H1 (cell line): ENCODE data around the gene SLC22A14. TPM values are rescaled to one million over a fixed set of nuclear protein-coding genes. Genes with fewer than 3 reads are reported as not detected.

Experiments used
- CTCF ChIA-PET: fragments of 300-600 bp; sonication (Branson Sonifier 250); formaldehyde crosslinking; loops from one replicate; lab custom pipeline; 2021; ENCODE audit not compliant: partially characterized antibody; lab: Charles Lee
- POLR2A ChIA-PET: fragments of 300-600 bp; sonication (Branson Sonifier 250); formaldehyde crosslinking; loops from one replicate; lab custom pipeline; 2021; ENCODE audit warnings: inconsistent platforms; ENCODE audit not compliant: partially characterized antibody; lab: Charles Lee
- DNase-seq, 2 experiments: peaks; one replicate each; pipeline versions ENCODE4 v3.0.0 to v3.0.0-alpha.2; 2010 to 2022; ENCODE audit warnings: low spot score in 2 of 2, low read depth in 1 of 2, mixed read lengths in 1 of 2
- FAIRE-seq: peaks from 2 replicates; lab custom pipeline; 2011; peaks lifted over from hg19 to GRCh38; lab: Jason Lieb, UNC
- H2AFZ ChIP-seq: 2 replicates; pipeline ENCODE4 v1.8.1; 2012; ENCODE audit warnings: low read length, inconsistent platforms
- H2AK5ac ChIP-seq: 2 replicates; pipeline ENCODE4 v1.6.1; 2013; ENCODE audit warnings: low read depth, low read length
- H2BK120ac ChIP-seq: replicated peaks from 2 replicates; pipeline ENCODE3; 2013; ENCODE audit warnings: low read depth, low read length, inconsistent platforms
- H2BK12ac ChIP-seq: 2 replicates; pipeline ENCODE4 v1.6.1; 2013; ENCODE audit warnings: low read depth, low read length
- H2BK15ac ChIP-seq: 2 replicates; pipeline ENCODE4 v1.6.1; 2013; ENCODE audit warnings: low read length
- H2BK20ac ChIP-seq: 2 replicates; pipeline ENCODE4 v1.6.1; 2013; ENCODE audit warnings: low read length
- H2BK5ac ChIP-seq: 2 replicates; pipeline ENCODE4 v1.6.1; 2013; ENCODE audit warnings: low read depth, low read length
- H3K14ac ChIP-seq: 2 replicates; pipeline ENCODE4 v1.6.1; 2013; ENCODE audit warnings: inconsistent platforms; ENCODE audit not compliant: insufficient read length
- H3K18ac ChIP-seq: 2 replicates; pipeline ENCODE4 v1.6.1; 2013; ENCODE audit warnings: low read length; ENCODE audit errors: extremely low read depth
- H3K23ac ChIP-seq: 2 replicates; pipeline ENCODE4 v1.6.1; 2013; ENCODE audit warnings: inconsistent platforms; ENCODE audit not compliant: insufficient read length
- H3K23me2 ChIP-seq: 2 replicates; pipeline ENCODE4 v1.6.1; 2013; ENCODE audit warnings: low read depth, low read length
- H3K27ac ChIP-seq: 2 replicates; pipeline ENCODE4 v1.6.1; 2011; ENCODE audit warnings: low read depth, low read length, inconsistent platforms
- H3K27me3 ChIP-seq, 4 experiments: replicated peaks in 1 of 4; 1 replicate in 1 of 4; 2 replicates in 3 of 4; pipeline versions ENCODE4 v1.6.1 to v1.8.1; 2011 to 2013; ENCODE audit warnings: low read length in 3 of 4, mild to moderate bottlenecking in 3 of 4, inconsistent platforms in 2 of 4, mixed read lengths in 2 of 4, moderate library complexity in 1 of 4; ENCODE audit not compliant: control insufficient read depth in 3 of 4, insufficient read depth in 3 of 4; ENCODE audit errors: extremely low read depth in 1 of 4
- H3K36me3 ChIP-seq, 4 experiments: 2 replicates each; pipeline versions ENCODE4 v1.6.1 to v1.8.1; 2011 to 2013; ENCODE audit warnings: mild to moderate bottlenecking in 4 of 4, low read length in 3 of 4, moderate library complexity in 2 of 4, control low read depth in 1 of 4, inconsistent platforms in 1 of 4; ENCODE audit not compliant: insufficient read depth in 4 of 4, control insufficient read depth in 2 of 4
- H3K4ac ChIP-seq: replicated peaks from 2 replicates; pipeline ENCODE3; 2013; ENCODE audit warnings: low read length, low read depth, mixed read lengths, inconsistent platforms; ENCODE audit not compliant: insufficient read length
- H3K4me1 ChIP-seq, 4 experiments: replicated peaks in 1 of 4; 1 replicate in 1 of 4; 2 replicates in 3 of 4; pipeline versions ENCODE4 v1.6.1 to v1.8.1; 2011 to 2013; ENCODE audit warnings: low read length in 3 of 4, inconsistent platforms in 2 of 4, mixed read lengths in 1 of 4; ENCODE audit not compliant: insufficient read depth in 4 of 4, control insufficient read depth in 3 of 4
- H3K4me2 ChIP-seq, 2 experiments: 2 replicates each; pipeline versions ENCODE4 v1.6.1 to v1.8.1; 2011 to 2013; ENCODE audit warnings: low read depth in 2 of 2, low read length in 2 of 2, control low read depth in 1 of 2, inconsistent platforms in 1 of 2, mild to moderate bottlenecking in 1 of 2; ENCODE audit not compliant: insufficient read depth in 1 of 2
- H3K4me3 ChIP-seq, 4 experiments: fragments of 200-600, 300-600 bp in 1 of 4; sonication (generic), shearing (Covaris generic), sonication (Bioruptor Twin) in 1 of 4; 2 replicates each; pipeline versions ENCODE4 v1.5.1 to v1.8.1; 2011 to 2016; ENCODE audit warnings: low read length in 4 of 4, low read depth in 3 of 4, control low read depth in 2 of 4, inconsistent platforms in 2 of 4, mild to moderate bottlenecking in 2 of 4, mixed read lengths in 1 of 4, moderate library complexity in 1 of 4; ENCODE audit not compliant: insufficient read depth in 2 of 4; ENCODE audit errors: extremely low read depth in 1 of 4
- H3K56ac ChIP-seq: replicated peaks from 2 replicates; pipeline ENCODE3; 2013; ENCODE audit warnings: low read depth, mild to moderate bottlenecking, mixed read lengths, low read length, inconsistent platforms; ENCODE audit not compliant: insufficient read length
- H3K79me1 ChIP-seq: 2 replicates; pipeline ENCODE4 v1.6.1; 2013; ENCODE audit warnings: low read depth, low read length, control low read depth
- H3K79me2 ChIP-seq, 2 experiments: 2 replicates each; pipeline versions ENCODE4 v1.6.1 to v1.8.1; 2012 to 2013; ENCODE audit warnings: low read length in 2 of 2, mild to moderate bottlenecking in 2 of 2, inconsistent platforms in 1 of 2; ENCODE audit not compliant: insufficient read depth in 2 of 2, control insufficient read depth in 1 of 2
- H3K9ac ChIP-seq, 4 experiments: replicated peaks in 1 of 4; 1 replicate in 1 of 4; 2 replicates in 3 of 4; pipeline versions ENCODE4 v1.6.1 to v1.8.1; 2011 to 2013; ENCODE audit warnings: low read depth in 3 of 4, low read length in 3 of 4, control low read depth in 2 of 4, mild to moderate bottlenecking in 2 of 4, moderate library complexity in 2 of 4, inconsistent platforms in 1 of 4; ENCODE audit errors: extremely low read depth in 1 of 4
- H3K9me3 ChIP-seq, 2 experiments: 2 replicates each; pipeline versions ENCODE4 v1.6.1 to v1.8.1; 2012 to 2013; ENCODE audit warnings: mild to moderate bottlenecking in 2 of 2, moderate library complexity in 2 of 2, control low read depth in 1 of 2, inconsistent platforms in 1 of 2, low read depth in 1 of 2, low read length in 1 of 2, mixed read lengths in 1 of 2; ENCODE audit not compliant: insufficient read depth in 2 of 2
- H4K20me1 ChIP-seq, 2 experiments: replicated peaks in 1 of 2; 2 replicates each; pipeline versions ENCODE3 to v1.8.1; 2011 to 2013; ENCODE audit warnings: inconsistent platforms in 2 of 2, low read length in 2 of 2, mild to moderate bottlenecking in 1 of 2; ENCODE audit not compliant: insufficient read depth in 2 of 2, control insufficient read depth in 1 of 2
- H4K5ac ChIP-seq: 2 replicates; pipeline ENCODE4 v1.6.1; 2013; ENCODE audit warnings: low read length, low read depth, mixed read lengths, inconsistent platforms; ENCODE audit not compliant: insufficient read length
- H4K8ac ChIP-seq: 2 replicates; pipeline ENCODE4 v1.8.0; 2013; ENCODE audit warnings: mild to moderate bottlenecking, moderate library complexity, low read length, inconsistent platforms; ENCODE audit not compliant: insufficient read depth; ENCODE audit errors: extremely low read depth
- H4K91ac ChIP-seq: replicated peaks from 2 replicates; pipeline ENCODE3; 2013; ENCODE audit warnings: low read length, mixed read lengths, inconsistent platforms; ENCODE audit not compliant: insufficient read length
- CHD2 ChIP-seq: IDR thresholded peaks from 2 replicates; pipeline ENCODE4 v1.6.1; 2012; ENCODE audit warnings: low read length, improper control_type of control experiment
- CREB1 ChIP-seq: IDR thresholded peaks from 2 replicates; pipeline ENCODE4 v1.6.1; 2012; ENCODE audit warnings: inconsistent platforms
- NANOG ChIP-seq: IDR thresholded peaks from 2 replicates; pipeline ENCODE4 v1.6.1; 2011; ENCODE audit warnings: low read length, low read depth, mild to moderate bottlenecking, inconsistent platforms; ENCODE audit not compliant: insufficient read depth, poor library complexity, severe bottlenecking
- RNF2 ChIP-seq: fragments of 200-900, 300-1000 bp; sonication (generic); IDR thresholded peaks from 2 replicates; pipeline ENCODE4 v1.7.1; 2016; ENCODE audit warnings: borderline replicate concordance, low read depth, mild to moderate bottlenecking, antibody characterized with exemption, low read length; ENCODE audit not compliant: poor library complexity, severe bottlenecking; ENCODE audit errors: missing control alignments
- TAF1 ChIP-seq: IDR thresholded peaks from 2 replicates; pipeline ENCODE4 v1.6.1; 2011; ENCODE audit warnings: mild to moderate bottlenecking, low read depth, low read length
- TCF12 ChIP-seq: IDR thresholded peaks from 2 replicates; pipeline ENCODE4 v1.6.1; 2011; ENCODE audit warnings: low read depth, mild to moderate bottlenecking, low read length
- TEAD4 ChIP-seq: IDR thresholded peaks from 2 replicates; pipeline ENCODE4 v1.6.1; 2012; ENCODE audit warnings: low read depth, low read length, inconsistent platforms, mixed read lengths
- WGBS, 2 experiments: shearing (Covaris generic) in 1 of 2; methylation state at CpG; one replicate each; pipeline versions ENCODE4 v1.1.6 to v1.1.7; 2013 to 2015; ENCODE audit warnings: low lambda C conversion rate in 2 of 2, mixed read lengths in 2 of 2, inconsistent platforms in 1 of 2, low coverage in 1 of 2, missing lambda C conversion rate in 1 of 2; ENCODE audit not compliant: insufficient replicate concordance in 2 of 2, insufficient coverage in 1 of 2, insufficient read length in 1 of 2; ENCODE audit errors: extremely low coverage in 1 of 2, missing lambda C conversion rate in 1 of 2; 5-methylcytosine and 5-hydroxymethylcytosine counted together
- polyA plus RNA-seq, 7 experiments: library from polyadenylated mRNA; depleted of rRNA in 3 of 7; stranded (reverse) in 5 of 7; unstranded in 2 of 7; fragments of >200 nt in 5 of 7; fragments of 200-250 nt in 2 of 7; gene quantifications; 1 replicate in 5 of 7; 2 replicates in 1 of 7; 4 replicates in 1 of 7; pipeline versions ENCODE4 v1.2.1 to v1.2.3, GENCODE V29; 2011 to 2013; ENCODE audit warnings: missing spikeins in 2 of 7, mixed read lengths in 2 of 7
- total RNA-seq: library from RNA; stranded (reverse); fragmentation: NEBNext Ultra II Directional; extraction: Animal tissue kit (Norgen Biotek cat#: 25700); gene quantifications from 2 replicates; pipeline ENCODE4 v1.2.1, GENCODE V29; 2021
- TF ChIP-seq, protein P1 (sequence below): IDR thresholded peaks from 2 replicates; pipeline ENCODE4 v1.6.1; 2011; ENCODE audit warnings: low read depth, mild to moderate bottlenecking, low read length; ENCODE audit not compliant: insufficient read depth
- TF ChIP-seq, protein P2 (sequence below): IDR thresholded peaks from 2 replicates; pipeline ENCODE4 v1.6.1; 2012; ENCODE audit warnings: inconsistent platforms
- TF ChIP-seq, protein P3 (sequence below): IDR thresholded peaks from 2 replicates; pipeline ENCODE4 v1.6.1; 2012; ENCODE audit warnings: low read length, inconsistent platforms

SLC22A14 gene
- total and polyA plus RNA-seq, 2 of the 8 experiments (the other 6 are each of a cell fraction or from before 2014, with no cell fraction given) = 0.03 TPM; not detected in 1

DNA sequence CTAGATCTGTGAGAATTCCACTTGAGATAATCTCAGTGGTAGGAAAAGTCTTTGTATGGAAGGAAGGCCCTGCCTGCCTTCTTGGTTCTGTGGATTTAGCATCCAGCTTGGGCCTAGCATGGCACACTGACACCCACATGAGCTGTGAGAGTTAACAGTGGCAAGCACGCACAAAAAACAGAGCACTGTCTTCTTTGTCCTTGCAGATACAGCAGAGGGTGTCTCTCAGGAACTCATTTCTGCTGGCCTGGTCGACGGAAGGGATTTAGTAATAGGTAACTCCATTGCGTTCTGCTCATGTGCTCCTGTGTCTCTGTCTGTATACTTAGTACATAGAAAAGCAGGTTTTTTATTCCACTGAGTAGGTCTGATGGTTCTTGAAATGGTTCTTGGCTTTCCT is 30.9 kb upstream of the SLC22A14 start:
- no peak overlapping the region for H3K56ac ChIP-seq
- no peak overlapping the region for H4K5ac ChIP-seq
- peaks cover 14 to 60% (median 45%) of the 10 kb centered on the region in 4 experiments for H3K36me3 ChIP-seq
- 80% methylated on average over 4 of the region's 4 CpGs; no CpG with 5 or more reads in 1 of the 2 experiments for WGBS, 2 experiments
- H3K4me1 ChIP-seq = no peaks in the 10 kb centered on the region
- H2BK5ac ChIP-seq = no peak overlapping the region
- no peak overlapping the region for H2BK20ac ChIP-seq
- peaks cover 0 to 4% of the 10 kb centered on the region in 2 experiments for H4K20me1 ChIP-seq
- no peak for FAIRE-seq
- H3K18ac ChIP-seq = no peak overlapping the region
- no peak overlapping the region for H2AK5ac ChIP-seq
- H3K9me3 ChIP-seq = no peaks in the 10 kb centered on the region
- no peak overlapping the region for H3K9ac ChIP-seq
- H3K14ac ChIP-seq = no peak overlapping the region
- no peak overlapping the region for H3K4ac ChIP-seq
- peaks cover 2% of the 10 kb centered on the region for H3K79me1 ChIP-seq
- ChIA-PET POLR2A (no interaction called here), CTCF (interaction anchor here (1.6 to 1.9 kb wide), 2 partner anchors 10 to 132 kb away, joined by 3 to 4 read pairs; no protein-coding TSS in a partner anchor)
- H3K23me2 ChIP-seq = no peaks in the 10 kb centered on the region
- no peak overlapping the region for H3K23ac ChIP-seq
- no peak overlapping the region for H3K4me3 ChIP-seq
- no peak overlapping the region for H2AFZ ChIP-seq
- no peak overlapping the region for H2BK15ac ChIP-seq
- no peak overlapping the region for H2BK12ac ChIP-seq
- DNase-seq = no peak
- H3K79me2 ChIP-seq = no peaks in the 10 kb centered on the region
- no peak overlapping the region for H2BK120ac ChIP-seq
- H3K4me2 ChIP-seq = no peak overlapping the region
- H3K27ac ChIP-seq = no peak overlapping the region
- no peak overlapping the region for H4K8ac ChIP-seq
- no peaks in the 10 kb centered on the region for H3K27me3 ChIP-seq
- H4K91ac ChIP-seq = no peak overlapping the region
- TF ChIP-seq, protein P1, sequence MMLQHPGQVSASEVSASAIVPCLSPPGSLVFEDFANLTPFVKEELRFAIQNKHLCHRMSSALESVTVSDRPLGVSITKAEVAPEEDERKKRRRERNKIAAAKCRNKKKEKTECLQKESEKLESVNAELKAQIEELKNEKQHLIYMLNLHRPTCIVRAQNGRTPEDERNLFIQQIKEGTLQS = no peak
- TF ChIP-seq CREB1 (no peak), TAF1 (no peak), CHD2 (no peak), RNF2 (no peak), TCF12 (no peak), TEAD4 (no peak), NANOG (no peak)
- TF ChIP-seq, protein P2, sequence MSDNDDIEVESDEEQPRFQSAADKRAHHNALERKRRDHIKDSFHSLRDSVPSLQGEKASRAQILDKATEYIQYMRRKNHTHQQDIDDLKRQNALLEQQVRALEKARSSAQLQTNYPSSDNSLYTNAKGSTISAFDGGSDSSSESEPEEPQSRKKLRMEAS = no peak
- TF ChIP-seq, protein P3, sequence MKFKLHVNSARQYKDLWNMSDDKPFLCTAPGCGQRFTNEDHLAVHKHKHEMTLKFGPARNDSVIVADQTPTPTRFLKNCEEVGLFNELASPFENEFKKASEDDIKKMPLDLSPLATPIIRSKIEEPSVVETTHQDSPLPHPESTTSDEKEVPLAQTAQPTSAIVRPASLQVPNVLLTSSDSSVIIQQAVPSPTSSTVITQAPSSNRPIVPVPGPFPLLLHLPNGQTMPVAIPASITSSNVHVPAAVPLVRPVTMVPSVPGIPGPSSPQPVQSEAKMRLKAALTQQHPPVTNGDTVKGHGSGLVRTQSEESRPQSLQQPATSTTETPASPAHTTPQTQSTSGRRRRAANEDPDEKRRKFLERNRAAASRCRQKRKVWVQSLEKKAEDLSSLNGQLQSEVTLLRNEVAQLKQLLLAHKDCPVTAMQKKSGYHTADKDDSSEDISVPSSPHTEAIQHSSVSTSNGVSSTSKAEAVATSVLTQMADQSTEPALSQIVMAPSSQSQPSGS = no peak
